Fibroblast of lung (primary cell): Measurements from ENCODE around the gene TK1.

Source experiments
- CTCF ChIP-seq, 2 donors: IDR thresholded peaks in 1 of 2; conservative IDR thresholded peaks in 1 of 2; 1 replicate in 1 of 2; 2 replicates in 1 of 2; pipeline ENCODE4 v1.5.1; 2011 to 2012; ENCODE audit warnings: low read length in 2 of 2, control low read depth in 1 of 2, inconsistent platforms in 1 of 2, low read depth in 1 of 2, mild to moderate bottlenecking in 1 of 2
- EZH2 ChIP-seq: IDR thresholded peaks from 2 replicates; pipeline ENCODE4 v1.5.1; 2012; ENCODE audit warnings: low read length, control low read depth, mild to moderate bottlenecking; ENCODE audit errors: missing control alignments

- TF ChIP-seq CTCF (conservative IDR thresholded peaks at IDR 0.05 in 1 of 2, IDR thresholded peaks at IDR 0.05 in 1 of 2; ENCODE audit: low read depth in 1 of 2, low read length in 2 of 2) (no peak), EZH2 (no peak)
These were observed 60.0 kb downstream of the TK1 start for GRCh38 chr17:78126895-78127238.
